ENCODE data around the gene PHF21A. TPM values are rescaled to one million over a fixed set of nuclear protein-coding genes. Genes with fewer than 3 reads are reported as not detected.

Gene PHF21A
- total and polyA plus RNA-seq, 10 of the 15 experiments (the other 5 are each of a cell fraction or from before 2014, with no cell fraction given) = 2.6 to 37.2 (median 16.0) TPM

GRCh38 chr11:45960387-45961095, 160.7 kb downstream of the PHF21A start:
- BruUV-seq (replicated peaks) = no TSS peak
- Histone ChIP-seq H3K4me1 (ENCODE audit: control insufficient read depth, insufficient read depth, low read length) (no peaks in the 10 kb centered on the region), H4K20me1 (ENCODE audit: control insufficient read depth, insufficient read depth) (no peaks in the 10 kb centered on the region), H3K9ac (ENCODE audit: control insufficient read depth, insufficient read depth, low read length) (no peak overlapping the region), H3K27me3 (replicated peaks in 1 of 2; ENCODE audit: control insufficient read depth in 2 of 2, insufficient read depth in 2 of 2, low read length in 1 of 2) (no peaks in the 10 kb centered on the region), H3K9me3 (replicated peaks; ENCODE audit: control insufficient read depth, insufficient read depth, low read length) (no peaks in the 10 kb centered on the region), H3K79me2 (ENCODE audit: control insufficient read depth, insufficient read depth, low read length) (no peaks in the 10 kb centered on the region), H3K36me3 (ENCODE audit: control insufficient read depth in 2 of 2, insufficient read depth in 2 of 2, low read length in 1 of 2) (peaks cover 4 to 5% of the 10 kb centered on the region in 2 experiments; a peak in 3 of 4 replicates), H3K27ac (ENCODE audit: control insufficient read depth, insufficient read depth) (no peak overlapping the region), H3K4me2 (ENCODE audit: control insufficient read depth, insufficient read depth) (no peak overlapping the region), H2AFZ (ENCODE audit: control insufficient read depth, low read depth, low read length) (no peak overlapping the region), H3K4me3 (no peak overlapping the region)
- POLR2A ChIA-PET = no interaction called here
- SMC1A ChIA-PET (ENCODE audit: uncharacterized antibody, unreplicated experiment) = interaction anchor here (1.9 kb wide), 1 partner anchor 46 kb away, joined by 4 read pairs; no protein-coding TSS in a partner anchor
- RAD21 ChIA-PET (ENCODE audit: unreplicated experiment) = no interaction called here
- FAIRE-seq (no peak), DNase-seq (ENCODE audit: low read depth, low spot score) (no peak), ATAC-seq (no peak)
- no peak for TF ChIP-seq GABPA (IDR thresholded peaks at IDR 0.05; ENCODE audit: low read depth)
- TF ChIP-seq POU2F2 (IDR thresholded peaks at IDR 0.05; ENCODE audit: borderline replicate concordance, low read depth, low read length) = no peak
- CTCF ChIA-PET = interaction anchor here (1.0 to 2.5 kb wide), 3 partner anchors 10 to 46 kb away, joined by 3 to 7 read pairs (median 3); no protein-coding TSS in a partner anchor
- in situ Hi-C loops (cut with MboI) (no loop called here), intact Hi-C loops (cut with micrococcal nuclease; ENCODE audit: unreplicated experiment) (loop anchor here (10.0 kb wide), 2 partner anchors 274 to 344 kb away; no protein-coding TSS in a partner anchor)
- 89% methylated on average over 4 of the region's 4 CpGs for WGBS (ENCODE audit: insufficient coverage, insufficient replicate concordance, low lambda C conversion rate, missing lambda C conversion rate)

- in situ Hi-C loops (cut with MboI) = no loop called here
- ChIA-PET CTCF (interaction anchor here (1.0 to 2.5 kb wide), 3 partner anchors 17 to 188 kb away, joined by 3 to 7 read pairs (median 3); no protein-coding TSS in a partner anchor), RAD21 (ENCODE audit: unreplicated experiment) (no interaction called here), SMC1A (ENCODE audit: uncharacterized antibody, unreplicated experiment) (interaction anchor here (1.4 kb wide), 1 partner anchor 10 kb away, joined by 5 read pairs; no protein-coding TSS in a partner anchor), POLR2A (no interaction called here)
- Histone ChIP-seq H3K36me3 (ENCODE audit: control insufficient read depth in 2 of 2, insufficient read depth in 2 of 2, low read length in 1 of 2) (peaks cover 2% of the 10 kb centered on the region in 2 experiments; a peak in 2 of 4 replicates), H3K27me3 (replicated peaks in 1 of 2; ENCODE audit: control insufficient read depth in 2 of 2, insufficient read depth in 2 of 2, low read length in 1 of 2) (no peaks in the 10 kb centered on the region), H3K27ac (ENCODE audit: control insufficient read depth, insufficient read depth) (no peak overlapping the region), H3K9me3 (replicated peaks; ENCODE audit: control insufficient read depth, insufficient read depth, low read length) (no peaks in the 10 kb centered on the region), H3K9ac (ENCODE audit: control insufficient read depth, insufficient read depth, low read length) (no peak overlapping the region), H3K79me2 (ENCODE audit: control insufficient read depth, insufficient read depth, low read length) (no peaks in the 10 kb centered on the region), H4K20me1 (ENCODE audit: control insufficient read depth, insufficient read depth) (no peaks in the 10 kb centered on the region), H2AFZ (ENCODE audit: control insufficient read depth, low read depth, low read length) (no peak overlapping the region), H3K4me2 (ENCODE audit: control insufficient read depth, insufficient read depth) (no peak overlapping the region), H3K4me1 (ENCODE audit: control insufficient read depth, insufficient read depth, low read length) (no peaks in the 10 kb centered on the region), H3K4me3 (no peak overlapping the region)
- no peak for DNase-seq (ENCODE audit: low read depth, low spot score)
- no peak for TF ChIP-seq RBBP5 (conservative IDR thresholded peaks at IDR 0.05)
- no peak for TF ChIP-seq JUNB (IDR thresholded peaks at IDR 0.05)
- 95% methylated on average over 1 of the region's 1 CpG for WGBS (ENCODE audit: insufficient coverage, insufficient replicate concordance, low lambda C conversion rate, missing lambda C conversion rate)
- no TSS peak for BruUV-seq (replicated peaks)
- intact Hi-C loops (cut with micrococcal nuclease; ENCODE audit: unreplicated experiment) = loop anchor here (10.0 kb wide), 2 partner anchors 275 to 345 kb away; no protein-coding TSS in a partner anchor
- FAIRE-seq = no peak
- no peak for ATAC-seq
Measured at GRCh38 chr11:45959851-45960250, 161.4 kb downstream of the PHF21A start.

Measured in GM12878 (cell line).